ENCODE results near the gene PLAC8L1.

GRCh38 chr5:146059460-146060220 is 45.7 kb downstream of the PLAC8L1 start:
- TF ChIP-seq SUZ12 (IDR thresholded peaks at IDR 0.05; ENCODE audit: low read length) (no peak), BRCA1 (IDR thresholded peaks at IDR 0.05; ENCODE audit: low read depth, low read length) (no peak), BACH1 (IDR thresholded peaks at IDR 0.05; ENCODE audit: low read length) (no peak), CTCF (IDR thresholded peaks at IDR 0.05; ENCODE audit: control extremely low read depth in 1 of 3, insufficient read depth in 1 of 3, low read depth in 1 of 3, low read length in 3 of 3) (no peak), RXRA (IDR thresholded peaks at IDR 0.05; ENCODE audit: insufficient read depth, low read depth, low read length) (no peak), EZH2 (IDR thresholded peaks at IDR 0.05; ENCODE audit: low read depth, low read length, severe bottlenecking) (no peak), MAFK (IDR thresholded peaks at IDR 0.05; ENCODE audit: low read depth, low read length) (no peak), POLR2AphosphoS5 (IDR thresholded peaks at IDR 0.05; ENCODE audit: low read depth, low read length) (no peak), POLR2A (IDR thresholded peaks at IDR 0.05; ENCODE audit: control extremely low read depth in 1 of 2, low read depth in 2 of 2, low read length in 2 of 2) (no peak), GTF2F1 (IDR thresholded peaks at IDR 0.05; ENCODE audit: borderline replicate concordance, low read depth, low read length) (no peak), EP300 (IDR thresholded peaks at IDR 0.05; ENCODE audit: borderline replicate concordance in 1 of 2, low read depth in 2 of 2, low read length in 2 of 2) (no peak), CBX5 (IDR thresholded peaks at IDR 0.05; ENCODE audit: low read depth, low read length) (no peak), TAF1 (IDR thresholded peaks at IDR 0.05; ENCODE audit: low read depth, low read length) (no peak), TBP (IDR thresholded peaks at IDR 0.05; ENCODE audit: low read depth, low read length) (no peak)

Data from H1 (cell line).